GM21528 (cell line): ENCODE data around the gene AUP1.
A peak's percentile ranks its signal among the peaks of the same experiment; 100 is the strongest.
"Not testable (repeated sequence)": the region's sequence is repeated elsewhere in the genome, so short reads cannot be mapped to it uniquely, and the experiment has no call there.

Source experiments
- ATAC-seq: cut with Tn5 transposase; IDR thresholded peaks from one replicate; pipeline ENCODE4 v1.9.1; 2021; ENCODE audit warnings: mild to moderate bottlenecking, moderate library complexity; ENCODE audit not compliant: unreplicated experiment, low FRiP score

The AUP1 gene

DNA sequence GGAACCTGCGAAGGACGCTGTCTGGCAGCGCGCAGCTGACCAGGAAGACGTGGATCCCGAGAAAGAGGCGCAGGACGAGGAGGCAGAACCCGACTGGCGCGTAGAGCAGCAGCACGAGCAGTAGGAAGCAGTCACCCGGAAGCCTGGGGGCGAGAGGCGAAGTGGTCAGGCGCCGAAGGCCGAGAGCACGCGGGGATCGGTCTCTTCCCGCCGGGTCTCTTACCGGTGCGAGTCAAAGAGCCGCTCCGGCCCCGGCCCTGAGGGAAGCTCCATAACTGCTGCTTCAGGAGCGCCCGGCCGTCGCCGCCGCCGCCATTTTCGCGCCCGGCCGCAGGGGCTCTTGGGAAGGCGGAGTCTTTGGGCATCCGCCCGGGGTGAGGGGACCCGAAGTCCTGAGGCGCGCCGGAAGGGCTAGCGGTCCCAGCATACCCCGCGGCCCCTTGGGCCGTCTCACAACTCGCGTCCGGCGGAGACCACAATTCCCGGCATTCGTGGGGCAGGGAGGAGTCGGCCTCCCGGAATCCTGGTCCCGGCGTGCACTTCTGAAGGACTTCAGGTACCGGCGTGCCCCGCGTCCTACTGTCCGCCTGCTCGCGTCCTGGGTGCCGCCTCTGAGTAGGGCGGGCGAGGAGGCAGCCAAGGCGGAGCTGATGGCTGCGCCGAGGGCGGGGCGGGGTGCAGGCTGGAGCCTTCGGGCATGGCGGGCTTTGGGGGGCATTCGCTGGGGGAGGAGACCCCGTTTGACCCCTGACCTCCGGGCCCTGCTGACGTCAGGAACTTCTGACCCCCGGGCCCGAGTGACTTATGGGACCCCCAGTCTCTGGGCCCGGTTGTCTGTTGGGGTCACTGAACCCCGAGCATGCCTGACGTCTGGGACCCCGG, at the start of gene AUP1, which contains the start of gene HTRA2:
Gene AUP1, minus strand, starts transcription at position 350 of the 882 bp plus-strand sequence. Its CDS starts 77 bp downstream, at position 273.
Gene HTRA2, plus strand, starts transcription at position 577 of the 882 bp plus-strand sequence. Its CDS starts 74 bp downstream, at position 651.
- ATAC-seq, result peak; percentile 79

DNA sequence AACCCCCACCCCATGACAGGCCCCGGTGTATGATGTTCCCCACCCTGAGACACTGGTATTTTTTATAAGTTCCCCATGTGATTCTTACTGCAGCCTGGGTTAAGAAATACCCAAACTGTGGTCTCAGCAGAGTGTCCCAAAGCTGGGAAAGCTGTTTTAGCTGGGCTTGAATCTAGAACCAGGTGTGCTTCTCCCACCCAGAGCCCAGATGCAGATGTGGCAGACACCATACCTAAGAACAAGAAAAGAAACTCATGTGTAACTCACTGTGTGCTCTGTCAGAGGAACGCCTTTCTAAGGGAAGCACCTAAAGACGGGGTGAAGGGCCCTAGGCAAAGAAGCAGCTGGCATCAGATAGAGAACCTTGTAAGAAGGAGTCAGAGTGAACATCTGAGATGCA, 48.9 kb upstream of the AUP1 start:
- ATAC-seq, result no peak

DNA sequence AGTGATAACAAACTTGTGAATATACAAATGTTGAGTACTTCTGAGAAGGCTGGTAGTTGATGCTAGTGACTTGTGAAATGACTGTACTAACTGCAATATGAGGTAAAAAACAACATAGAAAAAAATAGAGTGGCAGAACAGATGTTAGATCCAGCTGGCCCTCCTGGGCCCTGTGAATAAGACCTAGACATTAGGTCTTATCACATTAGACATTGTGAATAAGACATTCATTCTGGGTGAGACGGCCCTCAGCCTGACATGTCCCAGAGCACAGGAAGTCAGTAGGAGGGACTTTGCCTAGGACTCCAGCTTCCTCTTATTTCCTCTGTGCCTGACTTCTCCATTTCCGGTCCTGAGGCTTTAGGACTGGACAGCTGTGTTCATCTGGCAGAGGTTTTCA, 47.9 kb upstream of the AUP1 start:
- no peak for ATAC-seq

- no peak for ATAC-seq
Observed at GRCh38 chr2:74576863-74577229, 47.3 kb upstream of the AUP1 start.

- no peak for ATAC-seq
Observed at GRCh38 chr2:74576211-74576862, 46.8 kb upstream of the AUP1 start.

DNA sequence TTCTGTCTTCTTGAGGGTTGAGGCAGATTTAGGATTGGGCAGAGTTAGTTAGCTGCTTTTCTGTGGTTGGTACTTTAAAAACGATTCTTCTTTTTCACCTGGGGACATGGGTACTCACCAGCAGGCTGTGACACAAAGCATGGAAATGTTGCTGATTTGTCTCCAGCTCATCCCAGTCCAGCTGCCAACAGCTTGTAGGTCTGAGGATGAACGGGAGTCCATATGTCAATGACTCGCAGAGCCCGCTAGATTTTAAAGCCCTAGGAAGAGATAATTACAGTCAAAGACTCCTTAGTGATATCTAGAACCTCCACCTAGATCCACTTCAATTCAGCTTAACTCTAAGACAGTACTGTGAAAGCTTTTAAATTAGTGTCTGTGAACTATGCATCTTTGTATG, 45.8 kb upstream of the AUP1 start:
- no peak for ATAC-seq

DNA sequence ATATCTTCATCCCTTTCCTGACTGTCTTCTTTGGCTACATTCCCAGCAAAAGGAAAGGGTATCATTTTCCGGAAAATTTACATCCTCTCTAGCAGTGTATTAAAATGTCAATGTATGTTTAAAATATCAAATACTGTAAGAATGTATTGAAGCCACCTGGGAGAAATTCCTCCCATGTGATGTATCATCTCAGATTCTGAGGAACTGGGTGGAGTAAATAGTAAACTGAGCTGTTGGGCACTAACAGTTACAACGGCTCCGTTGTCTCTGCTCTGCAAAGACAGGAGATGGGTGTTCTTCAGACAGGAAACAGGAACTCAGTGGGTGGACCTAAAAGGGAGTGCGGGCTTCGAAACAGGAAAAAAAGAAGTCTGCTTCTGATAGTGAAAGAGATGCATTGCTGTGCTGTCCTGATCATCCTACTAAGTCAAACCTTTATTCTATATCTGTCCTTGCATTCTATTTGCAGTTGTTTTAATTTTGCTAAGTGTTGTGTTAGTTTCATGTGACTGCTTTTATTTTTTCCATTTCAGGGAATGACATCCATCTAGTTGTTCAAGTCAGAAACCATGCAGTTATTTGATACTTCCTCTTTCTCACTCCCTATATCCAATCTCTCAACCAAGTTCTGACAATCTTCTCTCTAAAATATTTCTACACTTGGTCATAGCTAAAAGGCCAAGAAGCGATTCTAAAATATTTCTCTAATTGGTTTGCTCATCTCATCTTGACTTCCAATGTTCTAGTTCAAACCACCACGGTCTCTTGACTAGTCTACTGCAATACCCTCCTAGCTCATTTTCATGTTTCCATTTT, 44.4 kb upstream of the AUP1 start:
- ATAC-seq, result peak; percentile 35

DNA sequence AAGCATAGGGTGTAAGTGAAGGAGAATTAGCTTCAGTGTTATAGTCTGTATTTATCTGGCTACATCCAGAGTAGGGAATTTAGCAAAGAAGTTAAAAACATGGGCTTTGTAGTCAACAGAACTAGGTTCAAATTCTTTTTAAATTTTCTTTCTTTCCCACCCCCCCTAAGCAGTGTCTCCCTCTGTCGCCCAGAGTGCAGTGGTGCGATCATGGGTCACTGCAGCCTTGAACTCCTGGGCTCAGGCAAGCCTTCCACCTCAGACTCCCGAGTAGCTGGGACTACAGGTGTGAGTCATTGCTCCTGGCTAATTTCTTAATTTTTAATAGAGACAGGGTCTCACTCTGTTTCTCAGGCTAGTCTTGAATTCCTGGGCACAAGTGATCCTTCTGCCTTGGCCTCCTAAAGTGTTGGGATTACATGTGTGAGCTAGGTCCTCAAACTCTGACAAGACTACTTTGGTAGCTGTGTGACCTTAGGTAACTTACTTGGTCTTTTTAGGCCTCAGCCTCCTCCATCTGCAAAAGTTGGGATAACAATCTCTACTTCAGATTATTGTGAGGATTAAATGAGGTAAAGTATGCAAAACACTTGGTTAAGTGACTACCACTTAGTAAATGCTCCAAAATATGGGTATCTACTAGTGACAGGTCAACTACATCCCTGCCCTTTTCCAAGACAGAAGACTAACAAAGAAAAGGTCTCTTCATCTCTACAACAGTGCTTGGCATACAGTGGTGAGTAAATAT, 42.8 kb upstream of the AUP1 start:
- ATAC-seq, result no peak

- peak; percentile 60 for ATAC-seq
Observed at GRCh38 chr2:74571058-74571457, 41.6 kb upstream of the AUP1 start.

DNA sequence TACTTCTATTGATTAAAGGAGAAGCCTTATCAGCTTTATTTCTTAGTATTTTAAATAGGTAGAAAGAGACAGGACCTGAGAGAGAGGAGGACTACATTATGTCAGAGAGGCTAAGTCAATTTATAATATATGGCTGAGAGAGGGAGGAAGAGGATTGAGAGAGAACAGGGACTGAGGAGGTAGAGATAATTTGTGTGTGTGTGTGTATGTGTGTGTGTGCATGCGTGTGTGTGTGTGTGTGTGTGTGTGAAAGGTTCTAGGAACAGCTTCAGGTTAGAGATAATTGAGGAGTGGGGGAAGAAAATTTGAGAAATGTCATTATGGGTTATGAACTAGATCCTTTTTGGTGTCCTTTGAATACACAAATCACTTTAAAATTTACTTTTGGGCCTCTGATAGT, 40.2 kb upstream of the AUP1 start:
- ATAC-seq, result no peak

DNA sequence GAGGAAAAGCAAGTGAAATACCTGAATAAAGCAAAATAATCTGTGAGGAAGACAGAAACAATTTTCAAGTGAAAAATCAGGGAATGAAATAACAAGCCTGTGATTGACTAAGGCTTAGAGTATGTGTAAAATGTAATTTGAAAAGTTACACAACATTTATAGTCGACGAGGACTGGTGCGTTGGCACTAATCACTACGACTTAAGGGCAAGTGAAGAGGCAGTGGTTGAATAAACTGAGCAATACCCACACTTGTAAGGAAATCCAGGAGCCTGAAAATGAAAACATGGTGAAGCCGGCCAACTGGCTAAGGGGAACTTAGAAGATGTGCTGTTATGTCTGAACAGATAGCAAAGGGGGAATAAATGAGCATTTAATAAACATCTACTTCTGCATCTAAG, 38.4 kb upstream of the AUP1 start:
- ATAC-seq, result no peak

GRCh38 chr2:74566754-74567085, 37.2 kb upstream of the AUP1 start:
- no peak for ATAC-seq

- ATAC-seq, result no peak
Observed at GRCh38 chr2:74566076-74566753, 36.7 kb upstream of the AUP1 start.

- ATAC-seq, result no peak
Observed at GRCh38 chr2:74564222-74564621, 34.7 kb upstream of the AUP1 start.

DNA sequence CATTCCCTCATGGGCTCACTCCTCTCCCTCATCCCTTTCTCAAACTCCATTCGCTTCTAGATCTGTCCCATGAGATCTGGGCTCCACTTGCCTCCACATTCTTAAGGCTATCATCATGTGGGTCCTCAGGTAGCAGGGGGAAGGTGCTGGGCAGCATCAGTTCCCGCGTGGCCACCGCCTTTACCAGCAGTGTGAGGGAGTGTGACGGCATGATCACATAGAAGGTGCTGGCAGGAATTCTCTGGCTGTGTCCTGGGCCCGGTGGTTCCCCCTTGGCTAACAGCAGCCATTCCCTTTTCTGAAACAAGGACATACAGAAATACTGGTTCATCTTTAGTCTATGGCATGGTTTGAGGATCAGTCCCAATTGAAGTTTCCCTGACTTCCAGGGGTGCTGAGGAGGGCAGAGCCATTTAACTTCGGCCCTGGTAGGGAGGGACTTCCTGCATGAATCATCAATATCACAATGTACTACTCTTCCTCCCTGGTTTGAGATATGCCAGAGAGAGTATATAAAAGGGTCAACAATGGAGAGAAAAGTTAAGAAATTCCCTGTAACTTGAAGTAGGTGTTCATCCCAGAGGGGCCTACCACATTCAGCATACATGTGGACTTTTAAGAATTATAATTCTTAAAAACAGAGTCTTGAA, 32.7 kb upstream of the AUP1 start:
- no peak for ATAC-seq

DNA sequence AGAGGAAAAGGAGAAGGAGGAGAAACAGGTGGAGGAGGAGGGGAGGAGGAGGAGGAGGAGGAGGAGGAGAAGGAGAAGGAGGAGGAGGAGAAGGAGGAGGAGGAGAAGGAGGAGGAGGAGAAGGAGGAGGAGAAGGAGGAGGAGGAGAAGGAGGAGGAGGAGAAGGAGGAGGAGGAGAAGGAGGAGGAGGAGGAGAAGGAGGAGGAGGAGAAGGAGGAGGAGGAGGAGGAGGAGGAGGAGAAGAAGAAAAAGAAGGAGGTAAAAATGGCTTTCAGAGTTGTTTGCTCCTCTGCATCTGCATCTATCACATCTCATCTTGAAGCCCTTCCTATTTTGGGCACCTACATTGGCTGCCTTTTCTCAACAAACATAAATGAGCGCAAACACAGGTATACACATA, 31.5 kb upstream of the AUP1 start:
- ATAC-seq, result not testable (repeated sequence)

- no peak for ATAC-seq
Observed at GRCh38 chr2:74560591-74560990, 31.1 kb upstream of the AUP1 start.

DNA sequence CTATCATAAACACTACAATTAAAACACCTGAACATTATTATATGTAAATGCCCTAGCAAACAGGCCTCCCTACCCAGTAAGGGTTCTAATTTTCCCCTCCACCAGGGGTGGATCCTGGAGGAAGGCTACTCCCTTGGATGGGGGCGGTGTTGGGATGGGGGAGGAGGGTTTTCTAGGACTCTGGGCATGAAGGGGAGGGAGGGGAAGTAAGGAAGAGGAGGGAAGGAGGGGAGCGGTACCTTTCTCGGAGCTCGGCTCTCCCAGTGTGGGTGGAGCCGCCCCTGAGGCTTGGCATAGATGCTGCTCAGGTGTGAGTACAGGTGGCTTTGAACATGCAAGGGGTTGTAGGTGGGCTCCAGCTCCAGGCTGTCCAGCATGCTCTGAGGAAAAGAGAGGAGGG, 30.4 kb upstream of the AUP1 start:
- ATAC-seq, result no peak
